NCI-H82 treated with DMSO at 0.1 percent for 48 hours (cell line): ENCODE data around the gene EPN3.

Source experiments
- DNase-seq: peaks from one replicate; lab custom pipeline; 2025; ENCODE audit not compliant: unreplicated experiment; lab: John Stamatoyannopoulos, UW

EPN3 gene

DNA sequence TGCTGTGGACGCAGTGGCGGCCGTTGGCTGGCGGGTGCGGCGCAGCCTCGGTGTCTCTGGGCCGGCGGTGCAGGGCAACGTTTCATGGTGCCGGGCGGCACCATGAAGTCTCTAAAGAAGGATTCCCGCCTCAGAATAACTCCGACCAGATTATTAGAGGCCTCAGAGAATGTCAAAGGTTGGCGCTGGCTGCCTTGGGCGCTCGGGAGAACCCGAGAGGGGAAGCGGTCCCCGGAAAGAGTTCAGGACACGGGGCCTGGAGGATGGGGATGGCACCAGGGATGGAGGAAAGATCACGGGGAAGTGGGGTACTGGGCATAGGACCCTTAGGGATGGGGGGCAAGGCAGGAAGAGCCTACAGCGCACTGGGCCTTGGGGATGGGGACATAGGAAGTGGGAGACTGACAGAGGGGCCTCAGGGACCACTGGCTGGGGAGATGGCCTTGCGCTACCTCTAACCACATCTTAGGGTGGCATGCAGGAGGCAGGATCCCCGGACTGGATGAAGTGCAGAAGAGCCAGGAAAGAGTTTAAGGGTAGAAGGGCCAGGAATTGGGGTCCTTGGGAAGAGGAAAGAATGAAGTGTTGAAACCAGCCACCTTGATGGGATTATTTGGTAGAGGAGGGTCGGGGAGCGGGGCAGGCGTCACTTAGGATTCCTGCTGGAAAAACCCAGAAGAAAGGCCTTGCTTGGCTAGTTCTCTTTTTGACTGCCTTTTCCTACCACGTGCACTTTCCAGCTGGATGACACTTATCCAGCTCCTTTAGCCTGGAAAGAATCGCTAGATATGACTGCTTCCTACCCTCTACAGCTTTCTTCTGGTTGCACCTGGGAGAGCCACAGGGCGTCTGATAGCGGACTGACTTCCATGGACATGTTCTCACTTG is 23.7 kb upstream of the EPN3 start:
- no peak for DNase-seq

- no peak for DNase-seq
Observed at GRCh38 chr17:50511058-50511457, 21.5 kb upstream of the EPN3 start.

DNA sequence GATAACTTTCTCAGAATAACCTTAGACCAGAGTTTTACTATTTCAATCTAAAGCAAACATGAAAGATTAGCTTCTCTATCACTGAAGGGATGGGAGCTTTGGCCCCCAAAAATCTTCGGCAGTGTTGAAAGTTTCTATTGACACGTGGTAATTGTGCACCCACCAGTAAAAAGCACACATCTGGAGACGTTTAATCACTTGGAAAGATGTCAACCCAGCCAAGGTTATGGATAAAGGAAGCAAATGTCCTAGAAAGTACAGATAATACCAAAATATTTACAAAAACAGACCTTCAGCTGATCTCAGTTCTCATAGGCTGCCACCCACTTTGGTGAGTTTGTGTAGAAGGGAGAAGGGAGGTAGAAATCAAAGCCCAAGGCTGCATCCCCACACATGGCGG is 19.0 kb upstream of the EPN3 start:
- no peak for DNase-seq

DNA sequence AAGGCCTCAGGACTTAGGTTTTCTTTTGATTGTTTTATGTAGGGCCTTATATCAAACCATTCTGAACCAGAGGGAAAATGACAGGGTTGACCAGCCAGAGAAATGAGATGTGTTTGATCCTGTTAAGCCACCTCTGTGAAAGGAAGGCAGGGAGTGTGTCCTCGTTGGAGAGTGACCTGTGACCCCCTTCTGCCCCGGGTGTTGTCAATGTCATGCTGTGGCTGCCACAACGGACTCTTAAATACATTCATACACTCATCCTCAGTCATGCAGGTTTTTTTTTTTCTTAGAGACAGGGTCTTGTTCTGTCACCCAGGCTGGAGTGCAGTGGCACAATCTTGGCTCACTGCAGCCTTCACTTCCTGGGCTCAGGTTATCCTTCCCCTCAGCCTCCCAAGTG is 18.1 kb upstream of the EPN3 start:
- no peak for DNase-seq

- no peak for DNase-seq
Observed at GRCh38 chr17:50514936-50515702, 17.4 kb upstream of the EPN3 start.

DNA sequence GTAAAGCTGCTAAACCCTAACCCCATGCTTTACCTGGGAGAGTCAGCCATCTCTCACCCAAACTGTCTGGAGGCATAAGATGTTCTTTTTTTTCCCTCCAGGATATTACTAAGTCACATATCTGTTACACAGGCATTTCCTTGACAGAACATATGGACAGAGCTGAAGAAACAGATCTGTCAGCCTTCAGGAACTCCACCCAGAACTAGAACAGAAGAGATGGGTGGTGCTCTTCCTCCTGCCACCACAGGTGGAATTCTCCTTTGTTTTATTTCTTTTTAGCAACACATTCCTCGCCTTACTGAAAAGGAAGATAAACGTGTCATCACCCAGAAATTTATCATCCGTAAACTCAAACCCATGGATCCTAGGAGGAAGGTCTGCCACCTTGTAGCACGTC is 15.5 kb upstream of the EPN3 start:
- no peak for DNase-seq

DNA sequence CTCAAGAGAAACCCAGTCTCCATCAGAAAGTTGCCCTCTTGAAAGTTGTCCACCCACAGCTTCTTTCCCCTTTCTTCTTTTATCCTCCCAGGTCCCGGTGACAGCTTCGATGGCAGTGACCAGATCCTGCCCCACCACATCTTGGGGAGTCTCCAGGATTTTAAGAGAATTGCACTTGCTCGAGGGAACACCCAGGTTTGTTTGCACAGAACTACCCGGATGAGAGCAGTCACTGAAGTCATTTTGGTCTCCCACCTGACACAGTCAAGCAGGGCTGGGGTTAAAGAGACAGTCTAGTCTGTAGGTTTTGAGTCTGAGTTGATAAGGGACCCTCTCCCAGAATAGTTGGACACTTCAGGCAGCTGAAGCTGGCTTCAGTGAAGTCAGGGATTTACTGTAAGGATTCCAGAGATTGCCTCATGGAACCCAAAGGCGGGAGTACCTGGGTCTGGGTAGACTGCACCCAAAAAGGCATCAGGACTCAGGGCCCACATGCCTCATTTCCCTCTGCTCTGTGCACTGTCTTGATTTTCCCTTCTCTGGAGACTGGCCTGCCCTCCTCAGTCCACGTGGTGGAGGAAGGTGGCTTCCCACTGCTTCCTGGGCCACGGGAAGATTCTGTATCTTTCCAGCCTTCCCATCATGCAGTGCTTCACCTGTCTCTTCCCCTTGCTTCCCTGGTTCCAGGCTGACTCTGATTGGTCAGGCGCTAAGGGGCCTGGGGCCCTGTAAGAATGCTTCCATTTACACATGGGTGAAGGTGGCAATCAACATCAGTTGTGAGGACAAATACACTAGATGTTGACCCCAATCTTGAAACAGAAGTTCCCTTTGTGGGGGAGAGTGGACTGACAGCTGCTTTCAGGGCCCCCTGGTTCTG is 14.8 kb upstream of the EPN3 start:
- DNase-seq, result no peak

DNA sequence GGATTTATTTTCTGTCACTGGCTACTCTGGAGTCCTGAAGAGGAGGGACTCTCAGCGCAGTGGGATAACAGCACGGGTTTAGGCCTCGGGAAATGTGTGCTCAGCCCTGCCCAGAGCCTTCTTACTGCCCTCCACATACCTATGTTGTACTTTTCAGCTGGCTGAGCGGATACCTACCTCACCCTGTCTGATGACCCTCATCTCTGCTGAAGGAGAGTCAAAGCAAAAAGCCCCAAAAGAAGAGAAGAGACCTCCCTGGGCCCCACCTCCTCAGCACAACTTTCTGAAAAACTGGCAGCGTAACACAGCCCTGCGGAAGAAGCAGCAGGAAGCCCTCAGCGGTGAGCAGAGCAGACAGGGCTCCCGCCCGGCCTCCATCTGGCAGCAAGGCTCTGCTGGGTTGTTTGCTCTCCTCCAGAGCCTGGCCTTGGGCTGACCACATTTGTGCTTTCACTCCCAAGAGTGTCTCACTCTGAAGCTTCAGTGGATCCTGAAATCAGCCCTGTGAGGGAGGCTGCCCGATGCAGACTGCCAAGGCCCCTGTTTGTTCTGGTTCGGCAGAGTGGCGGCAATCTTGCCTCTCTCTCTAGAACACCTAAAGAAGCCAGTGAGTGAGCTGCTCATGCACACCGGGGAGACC is 14.0 kb upstream of the EPN3 start:
- no peak for DNase-seq

GRCh38 chr17:50519141-50519834 is 13.2 kb upstream of the EPN3 start:
- no peak for DNase-seq

DNA sequence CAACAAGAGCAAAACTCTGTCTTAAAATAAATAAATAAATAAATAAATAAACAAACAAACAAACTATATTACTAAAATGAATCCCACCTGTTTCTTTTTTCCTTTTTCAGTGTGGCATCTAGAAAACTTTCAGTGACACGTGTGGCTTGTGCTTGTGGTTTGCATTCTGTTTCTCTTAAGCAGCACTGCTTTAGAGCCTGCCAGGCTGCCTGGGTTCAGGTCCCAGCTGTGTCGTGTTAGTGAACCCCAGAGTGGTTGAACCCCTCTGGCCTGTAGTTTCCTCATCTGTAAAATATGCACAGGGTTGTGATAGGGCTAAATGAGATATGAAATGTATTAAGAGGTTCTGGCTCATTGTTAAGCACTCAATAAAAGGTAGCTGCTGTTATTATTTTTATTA is 12.1 kb upstream of the EPN3 start:
- DNase-seq, result no peak

GRCh38 chr17:50521514-50521913 is 11.0 kb upstream of the EPN3 start:
- DNase-seq, result no peak

GRCh38 chr17:50522766-50523165 is 9.8 kb upstream of the EPN3 start:
- no peak for DNase-seq

- no peak for DNase-seq
Observed at GRCh38 chr17:50523208-50523607, 9.3 kb upstream of the EPN3 start.

DNA sequence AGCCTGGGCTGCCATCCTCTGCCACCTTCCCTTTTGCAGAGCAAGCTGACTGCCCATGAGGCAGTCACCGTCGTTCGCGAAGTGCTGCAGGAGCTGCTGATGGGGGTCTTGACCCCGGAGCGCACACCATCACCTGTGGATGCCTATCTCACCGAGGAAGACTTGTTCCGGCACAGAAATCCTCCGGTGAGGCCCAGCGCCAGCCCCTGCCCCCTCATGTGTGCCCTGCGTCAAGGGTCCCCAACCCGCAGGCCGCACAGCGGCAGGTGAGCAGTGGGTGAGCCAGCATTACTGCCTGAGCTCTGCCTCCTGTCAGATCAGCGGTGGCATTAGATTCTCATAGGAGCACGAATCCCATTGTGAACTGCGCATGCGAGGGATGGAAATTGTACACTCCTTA is 7.7 kb upstream of the EPN3 start:
- no peak for DNase-seq

GRCh38 chr17:50527155-50527762 is 5.3 kb upstream of the EPN3 start:
- no peak for DNase-seq

- no peak for DNase-seq
Observed at GRCh38 chr17:50527949-50528474, 4.5 kb upstream of the EPN3 start.

GRCh38 chr17:50529849-50530248 is 2.7 kb upstream of the EPN3 start:
- DNase-seq, result no peak

DNA sequence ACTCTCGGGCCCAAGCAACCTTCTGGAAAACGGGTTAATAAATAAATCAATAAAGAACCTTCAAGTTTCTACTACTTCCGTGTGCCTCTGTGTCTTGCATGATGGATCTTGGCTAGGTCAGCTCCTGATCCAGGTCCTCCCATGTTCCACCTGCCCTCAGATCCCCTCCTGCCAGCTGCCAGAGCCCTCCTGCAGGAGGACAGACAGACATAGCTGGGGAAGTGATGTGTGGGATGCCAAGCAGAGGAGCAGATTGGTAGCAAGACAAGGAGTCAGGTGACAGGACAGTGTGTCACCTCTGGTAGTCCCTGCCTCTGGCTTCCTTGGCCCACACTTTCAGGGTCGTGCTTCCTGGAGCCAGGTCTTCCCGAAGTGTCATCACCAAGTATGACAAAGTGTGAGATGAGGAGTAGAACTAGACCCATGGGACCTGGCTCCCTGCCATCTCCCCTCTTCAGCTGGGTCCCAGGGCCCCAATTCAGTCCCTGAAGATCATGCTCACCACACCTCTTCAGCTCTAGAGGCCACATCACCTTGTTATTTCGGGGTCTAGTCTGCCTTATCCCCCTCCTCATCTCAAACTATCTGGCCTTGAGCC is 1.0 kb upstream of the EPN3 start:
- no peak for DNase-seq

GRCh38 chr17:50533185-50533584 is 650 bp downstream of the EPN3 start:
- DNase-seq, result no peak
